Measurements from ENCODE around the gene HDAC4. TPM values are rescaled to one million over a fixed set of nuclear protein-coding genes. Genes with fewer than 3 reads are reported as not detected.

HDAC4 gene
- total and polyA plus RNA-seq, 2 of the 8 experiments (the other 6 are each of a cell fraction or from before 2014, with no cell fraction given) = 15.4 to 31.5 TPM

GRCh38 chr2:239143858-239144712 lies 256.7 kb downstream of the HDAC4 start:
- POLR2A ChIA-PET (ENCODE audit: partially characterized antibody) = interaction anchor here (1.5 kb wide), 1 partner anchor 257 kb away, joined by 3 read pairs; the partner anchor contains the start of gene HDAC4
- TF ChIP-seq TEAD4 (IDR thresholded peaks at IDR 0.05; ENCODE audit: low read depth, low read length) (0 out of 2 replicates have a peak, but pooled peaks have one; percentile 43), CTCF (IDR thresholded peaks at IDR 0.05; ENCODE audit: control extremely low read depth in 1 of 3, insufficient read depth in 1 of 3, low read depth in 1 of 3, low read length in 3 of 3) (peak in 2 of 3 experiments; percentile 59 to 90; a peak in 3 of 4 replicates), CREB1 (IDR thresholded peaks at IDR 0.05) (peak; percentile 79), POLR2AphosphoS5 (IDR thresholded peaks at IDR 0.05; ENCODE audit: low read depth, low read length) (peak; percentile 56; the same call in 1 of the 2 replicates), RAD21 (IDR thresholded peaks at IDR 0.05 in 1 of 2, conservative IDR thresholded peaks at IDR 0.05 in 1 of 2; ENCODE audit: low read depth in 2 of 2, low read length in 2 of 2) (peak; percentile 61 to 64), CHD1 (IDR thresholded peaks at IDR 0.05; ENCODE audit: low read depth, low read length) (no peak), MAX (IDR thresholded peaks at IDR 0.05) (no peak), SP4 (IDR thresholded peaks at IDR 0.05; ENCODE audit: low read length) (no peak)

More at GRCh38 chr2:239143858-239144712, 256.7 kb downstream of the HDAC4 start:
- Histone ChIP-seq H2BK120ac (replicated peaks; ENCODE audit: low read depth, low read length) (no peak overlapping the region), H3K27me3 (replicated peaks in 1 of 4; ENCODE audit: control insufficient read depth in 3 of 4, extremely low read depth in 1 of 4, insufficient read depth in 3 of 4, low read length in 3 of 4) (no peaks in the 10 kb centered on the region), H2BK15ac (ENCODE audit: low read length) (no peak overlapping the region), H2BK12ac (ENCODE audit: low read depth, low read length) (no peak overlapping the region), H3K4ac (replicated peaks; ENCODE audit: insufficient read length, low read depth, low read length) (no peak overlapping the region), H3K4me2 (ENCODE audit: insufficient read depth in 1 of 2, low read depth in 2 of 2, low read length in 2 of 2) (no peak overlapping the region), H3K23me2 (ENCODE audit: low read depth, low read length) (no peaks in the 10 kb centered on the region), H3K23ac (ENCODE audit: insufficient read length) (no peak overlapping the region), H3K4me3 (ENCODE audit: extremely low read depth in 1 of 4, insufficient read depth in 2 of 4, low read depth in 3 of 4, low read length in 4 of 4) (no peak overlapping the region), H3K36me3 (ENCODE audit: control insufficient read depth in 2 of 4, insufficient read depth in 4 of 4, low read length in 3 of 4) (peaks cover 0 to 3% (median 1%) of the 10 kb centered on the region in 4 experiments; a peak in 3 of 8 replicates), H2AK5ac (ENCODE audit: low read depth, low read length) (no peak overlapping the region), H3K9ac (replicated peaks in 1 of 4; ENCODE audit: extremely low read depth in 1 of 4, low read depth in 3 of 4, low read length in 3 of 4) (no peak overlapping the region), H3K18ac (ENCODE audit: extremely low read depth, low read length) (no peak overlapping the region), H4K8ac (ENCODE audit: extremely low read depth, insufficient read depth, low read length) (no peak overlapping the region), H2AFZ (ENCODE audit: low read length) (no peak overlapping the region), H3K14ac (ENCODE audit: insufficient read length) (no peak overlapping the region), H3K4me1 (replicated peaks in 1 of 4; ENCODE audit: control insufficient read depth in 3 of 4, insufficient read depth in 4 of 4, low read length in 3 of 4) (no peaks in the 10 kb centered on the region), H2BK20ac (ENCODE audit: low read length) (no peak overlapping the region), H3K27ac (ENCODE audit: low read depth, low read length) (no peak overlapping the region), H2BK5ac (ENCODE audit: low read depth, low read length) (no peak overlapping the region), H3K9me3 (ENCODE audit: insufficient read depth in 2 of 2, low read depth in 1 of 2, low read length in 1 of 2) (no peaks in the 10 kb centered on the region), H4K91ac (replicated peaks; ENCODE audit: insufficient read length, low read length) (no peak overlapping the region), H3K79me1 (ENCODE audit: low read depth, low read length) (no peaks in the 10 kb centered on the region), H4K5ac (ENCODE audit: insufficient read length, low read depth, low read length) (no peak overlapping the region), H4K20me1 (replicated peaks in 1 of 2; ENCODE audit: control insufficient read depth in 1 of 2, insufficient read depth in 2 of 2, low read length in 2 of 2) (peaks cover 0 to 8% of the 10 kb centered on the region in 2 experiments), H3K56ac (replicated peaks; ENCODE audit: insufficient read length, low read depth, low read length) (no peak overlapping the region), H3K79me2 (ENCODE audit: control insufficient read depth in 1 of 2, insufficient read depth in 2 of 2, low read length in 2 of 2) (no peaks in the 10 kb centered on the region)
- DNase-seq (ENCODE audit: low read depth in 1 of 2, low spot score in 2 of 2) (peak in 1 of 2 experiments; percentile 72), FAIRE-seq (peak; percentile 7)
- 87% methylated on average over 29 of the region's 29 CpGs; no CpG with 5 or more reads in 1 of the 2 experiments for WGBS, 2 experiments (ENCODE audit: extremely low coverage in 1 of 2, insufficient coverage in 1 of 2, insufficient read length in 1 of 2, insufficient replicate concordance in 2 of 2, low coverage in 1 of 2, low lambda C conversion rate in 2 of 2, missing lambda C conversion rate in 1 of 2)
- CTCF ChIA-PET (ENCODE audit: partially characterized antibody) = interaction anchor here (0.6 to 4.4 kb wide), 56 partner anchors 9 to 858 kb away, joined by 3 to 39 read pairs (median 4); no protein-coding TSS in a partner anchor

Measured in H1 (cell line).